ENCODE measurements around the gene EPS8. TPM values are rescaled to one million over a fixed set of nuclear protein-coding genes. Genes with fewer than 3 reads are reported as not detected.

EPS8 gene
- total RNA-seq, 1 donor from 2014 or later, result 17.8 TPM

GRCh38 chr12:15776532-15776931 lies 12.7 kb downstream of the EPS8 start:
- TF ChIP-seq CTCF (IDR thresholded peaks at IDR 0.05; ENCODE audit: insufficient read depth, low read length, poor library complexity, severe bottlenecking), result no peak
- H3K4me3 ChIP-seq (ENCODE audit: low read depth, low read length), result no peak overlapping the region

GRCh38 chr12:15774819-15775218 lies 14.4 kb downstream of the EPS8 start:
- no peak for DNase-seq (ENCODE audit: low read depth)
- no peaks in the 10 kb centered on the region for H3K27me3 ChIP-seq (ENCODE audit: control insufficient read depth, insufficient read depth, low read length)
- no peak for TF ChIP-seq CTCF (IDR thresholded peaks at IDR 0.05; ENCODE audit: insufficient read depth, low read length, poor library complexity, severe bottlenecking)
- no peak overlapping the region for H3K4me3 ChIP-seq (ENCODE audit: low read depth, low read length)
- H3K36me3 ChIP-seq (ENCODE audit: control insufficient read depth, insufficient read depth, low read length), result no peaks in the 10 kb centered on the region

More at GRCh38 chr12:15776532-15776931, 12.7 kb downstream of the EPS8 start:
- DNase-seq (ENCODE audit: low read depth), result no peak
- Histone ChIP-seq H3K36me3 (ENCODE audit: control insufficient read depth, insufficient read depth, low read length) (no peaks in the 10 kb centered on the region), H3K27me3 (ENCODE audit: control insufficient read depth, insufficient read depth, low read length) (no peaks in the 10 kb centered on the region)

- TF ChIP-seq CTCF (IDR thresholded peaks at IDR 0.05; ENCODE audit: insufficient read depth, low read length, poor library complexity, severe bottlenecking), result peak; percentile 27
- Histone ChIP-seq H3K36me3 (ENCODE audit: control insufficient read depth, insufficient read depth, low read length) (no peaks in the 10 kb centered on the region), H3K4me3 (ENCODE audit: low read depth, low read length) (no peak overlapping the region), H3K27me3 (ENCODE audit: control insufficient read depth, insufficient read depth, low read length) (no peaks in the 10 kb centered on the region)
- DNase-seq (ENCODE audit: low read depth), result no peak
Measured at GRCh38 chr12:15772405-15773018, 16.7 kb downstream of the EPS8 start.

GRCh38 chr12:15770581-15770980 lies 18.6 kb downstream of the EPS8 start:
- Histone ChIP-seq H3K4me3 (ENCODE audit: low read depth, low read length) (no peak overlapping the region), H3K36me3 (ENCODE audit: control insufficient read depth, insufficient read depth, low read length) (no peaks in the 10 kb centered on the region), H3K27me3 (ENCODE audit: control insufficient read depth, insufficient read depth, low read length) (no peaks in the 10 kb centered on the region)
- TF ChIP-seq CTCF (IDR thresholded peaks at IDR 0.05; ENCODE audit: insufficient read depth, low read length, poor library complexity, severe bottlenecking), result no peak
- DNase-seq (ENCODE audit: low read depth), result no peak

- no peaks in the 10 kb centered on the region for H3K36me3 ChIP-seq (ENCODE audit: control insufficient read depth, insufficient read depth, low read length)
- TF ChIP-seq CTCF (IDR thresholded peaks at IDR 0.05; ENCODE audit: insufficient read depth, low read length, poor library complexity, severe bottlenecking), result no peak
- H3K27me3 ChIP-seq (ENCODE audit: control insufficient read depth, insufficient read depth, low read length), result no peaks in the 10 kb centered on the region
- no peak for DNase-seq (ENCODE audit: low read depth)
- H3K4me3 ChIP-seq (ENCODE audit: low read depth, low read length), result no peak overlapping the region
Measured at GRCh38 chr12:15770021-15770420, 19.2 kb downstream of the EPS8 start.

GRCh38 chr12:15769586-15769985 lies 19.6 kb downstream of the EPS8 start:
- DNase-seq (ENCODE audit: low read depth), result no peak
- Histone ChIP-seq H3K36me3 (ENCODE audit: control insufficient read depth, insufficient read depth, low read length) (no peaks in the 10 kb centered on the region), H3K4me3 (ENCODE audit: low read depth, low read length) (no peak overlapping the region), H3K27me3 (ENCODE audit: control insufficient read depth, insufficient read depth, low read length) (no peaks in the 10 kb centered on the region)
- no peak for TF ChIP-seq CTCF (IDR thresholded peaks at IDR 0.05; ENCODE audit: insufficient read depth, low read length, poor library complexity, severe bottlenecking)
